Esophagus squamous epithelium (tissue), 5 donors: Measurements from ENCODE around the gene CDC42BPG. TPM values are rescaled to one million over a fixed set of nuclear protein-coding genes. Genes with fewer than 3 reads are reported as not detected.

Experiments
- DNase-seq: peaks from one replicate; lab custom pipeline; 2025; lab: John Stamatoyannopoulos, UW
- H3K27ac ChIP-seq, 4 donors: fragments of 200-600 bp; sonication (generic); one replicate each; pipeline ENCODE4 v1.5.1; 2016 to 2019; ENCODE audit warnings: mild to moderate bottlenecking in 1 of 4
- H3K27me3 ChIP-seq, 4 donors: fragments of 200-600 bp; sonication (generic); 1 replicate in 3 of 4; 2 replicates in 1 of 4; pipeline versions ENCODE4 v1.5.1 to v1.6.0; 2017 to 2021; ENCODE audit warnings: antibody characterized with exemption in 1 of 4
- H3K36me3 ChIP-seq, 3 donors: fragments of 200-600 bp; sonication (generic); one replicate each; pipeline ENCODE4 v1.5.1; 2016 to 2019
- H3K4me1 ChIP-seq, 3 donors: fragments of 200-600 bp; sonication (generic); one replicate each; pipeline ENCODE4 v1.5.1; 2017 to 2019
- H3K4me3 ChIP-seq, 4 donors: fragments of 200-600 bp; sonication (generic); 1 replicate in 3 of 4; 2 replicates in 1 of 4; pipeline ENCODE4 v1.5.1; 2016 to 2019; ENCODE audit warnings: mild to moderate bottlenecking in 2 of 4, moderate library complexity in 1 of 4
- H3K9me3 ChIP-seq, 3 donors: fragments of 200-600 bp; sonication (generic); one replicate each; pipeline ENCODE4 v1.5.1; 2016 to 2019
- POLR2A ChIP-seq, 4 donors: fragments of 450-650 bp; IDR thresholded peaks; one replicate each; pipeline ENCODE4 v1.6.1; 2017; ENCODE audit warnings: antibody characterized with exemption in 4 of 4, mild to moderate bottlenecking in 4 of 4, moderate library complexity in 3 of 4
- WGBS, 2 donors: methylation state at CpG; one replicate each; pipeline ENCODE4 v1.1.5; 2018; 5-methylcytosine and 5-hydroxymethylcytosine counted together
- intact Hi-C: fragments of 100-400 bp; cut with DNase I; formaldehyde crosslinking; loops from one replicate; pipeline ENCODE4 v1.15.0; 2022
- total RNA-seq, 4 donors: library from RNA; depleted of rRNA; stranded (reverse); fragments of >200 nt; gene quantifications; one replicate each; pipeline ENCODE4 v1.1.0, GENCODE V29; 2016
- TF ChIP-seq, protein P1 (sequence below), 6 experiments: fragments of 450-650 bp in 4 of 6; fragments of 200-600 bp in 2 of 6; sonication (generic) in 2 of 6; IDR thresholded peaks; one replicate each; pipeline ENCODE4 v1.5.1; 2016 to 2019; ENCODE audit warnings: antibody characterized with exemption in 6 of 6, mild to moderate bottlenecking in 4 of 6, moderate library complexity in 4 of 6
- donor health status: DM: yes; HTN: yes; CAD: no.

The CDC42BPG gene
- total RNA-seq, 4 donors from 2014 or later: 16.4 to 48.5 (median 25.0) TPM

DNA sequence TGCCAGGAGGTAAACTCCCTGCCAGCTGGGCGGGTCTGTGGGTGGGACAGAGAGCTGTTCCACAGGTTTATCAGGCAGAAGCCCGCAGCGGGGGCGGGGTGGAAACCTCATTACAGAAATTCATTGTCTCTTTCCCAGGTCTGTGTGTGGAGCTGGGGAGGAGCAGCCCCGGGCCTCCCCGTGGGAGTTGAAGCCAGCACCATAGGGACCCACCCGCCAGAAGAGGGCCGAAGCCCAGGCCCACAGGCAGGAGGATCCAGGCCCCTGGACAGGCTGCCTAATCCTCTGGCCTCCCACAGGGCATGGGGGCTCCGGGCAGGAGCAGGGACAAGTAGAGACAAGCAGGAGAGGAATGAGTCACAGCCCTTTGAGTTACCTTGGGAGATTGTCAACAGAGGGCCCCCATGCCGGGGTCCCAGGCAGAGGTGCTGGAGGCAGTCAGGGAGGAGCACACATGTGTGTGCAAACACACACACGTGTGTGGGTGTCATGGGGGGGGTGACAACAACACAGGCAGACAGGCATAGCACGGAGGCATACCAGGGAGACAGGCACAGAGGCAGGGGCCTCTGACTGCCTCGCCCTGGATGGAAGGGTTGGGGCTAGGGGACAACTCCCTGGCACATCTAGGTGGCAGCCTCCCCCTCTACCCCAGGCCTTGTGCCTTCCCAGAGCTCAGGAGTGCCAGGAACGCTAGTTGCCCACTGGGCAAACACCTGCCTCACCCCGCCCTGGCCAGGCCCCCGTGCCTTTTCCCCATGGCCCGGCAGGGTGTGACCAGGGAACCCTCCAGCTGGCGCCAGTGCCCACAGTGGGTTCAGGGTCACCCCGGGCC, 1.4 kb downstream of the CDC42BPG start:
- Histone ChIP-seq H3K4me1 (peaks cover 10 to 61% (median 13%) of the 10 kb centered on the region in 3 donors), H3K36me3 (peaks cover 0 to 30% (median 9%) of the 10 kb centered on the region in 3 donors), H3K27ac (peak overlapping the region; percentile 87 to 96 (median 95)), H3K9me3 (no peaks in the 10 kb centered on the region), H3K4me3 (peak overlapping the region; percentile 47 to 72 (median 70)), H3K27me3 (no peaks in the 10 kb centered on the region)
- TF ChIP-seq POLR2A (IDR thresholded peaks at IDR 0.05): peak in 1 of 4 donors; percentile 3
- TF ChIP-seq, protein P1, sequence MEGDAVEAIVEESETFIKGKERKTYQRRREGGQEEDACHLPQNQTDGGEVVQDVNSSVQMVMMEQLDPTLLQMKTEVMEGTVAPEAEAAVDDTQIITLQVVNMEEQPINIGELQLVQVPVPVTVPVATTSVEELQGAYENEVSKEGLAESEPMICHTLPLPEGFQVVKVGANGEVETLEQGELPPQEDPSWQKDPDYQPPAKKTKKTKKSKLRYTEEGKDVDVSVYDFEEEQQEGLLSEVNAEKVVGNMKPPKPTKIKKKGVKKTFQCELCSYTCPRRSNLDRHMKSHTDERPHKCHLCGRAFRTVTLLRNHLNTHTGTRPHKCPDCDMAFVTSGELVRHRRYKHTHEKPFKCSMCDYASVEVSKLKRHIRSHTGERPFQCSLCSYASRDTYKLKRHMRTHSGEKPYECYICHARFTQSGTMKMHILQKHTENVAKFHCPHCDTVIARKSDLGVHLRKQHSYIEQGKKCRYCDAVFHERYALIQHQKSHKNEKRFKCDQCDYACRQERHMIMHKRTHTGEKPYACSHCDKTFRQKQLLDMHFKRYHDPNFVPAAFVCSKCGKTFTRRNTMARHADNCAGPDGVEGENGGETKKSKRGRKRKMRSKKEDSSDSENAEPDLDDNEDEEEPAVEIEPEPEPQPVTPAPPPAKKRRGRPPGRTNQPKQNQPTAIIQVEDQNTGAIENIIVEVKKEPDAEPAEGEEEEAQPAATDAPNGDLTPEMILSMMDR (IDR thresholded peaks at IDR 0.05): no peak
- DNase-seq: no peak
- intact Hi-C loops: no loop called here
- 38 to 60% methylated on average over 1 to 7 of the region's 19 CpGs for WGBS, 2 donors

DNA sequence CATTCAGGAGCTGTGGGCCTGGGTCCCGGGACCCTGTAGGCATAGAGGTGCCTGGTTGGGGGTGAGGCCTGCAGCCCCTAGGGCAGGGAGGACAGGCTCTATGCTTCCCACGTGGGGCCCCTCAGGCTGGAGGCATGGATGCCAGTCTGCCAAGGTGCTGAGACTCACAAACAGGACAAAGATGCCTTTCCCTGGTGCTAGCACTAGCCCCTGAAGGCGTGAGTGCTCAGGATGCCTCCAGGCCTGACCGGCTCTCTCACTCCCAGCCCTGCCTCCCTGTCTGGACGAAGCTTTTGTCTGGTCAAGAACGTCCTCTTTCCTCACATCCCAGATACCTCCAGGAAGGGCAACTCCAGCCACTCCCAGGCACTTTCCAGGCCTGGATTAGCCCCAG, 2.1 kb downstream of the CDC42BPG start:
- Histone ChIP-seq H3K9me3 (no peaks in the 10 kb centered on the region), H3K36me3 (peaks cover 0 to 38% (median 9%) of the 10 kb centered on the region in 3 donors), H3K27me3 (no peaks in the 10 kb centered on the region), H3K4me1 (peaks cover 9 to 58% (median 11%) of the 10 kb centered on the region in 3 donors), H3K27ac (peak overlapping the region; percentile 87 to 96 (median 95)), H3K4me3 (peak overlapping the region; percentile 47 to 72 (median 70))
- TF ChIP-seq POLR2A (IDR thresholded peaks at IDR 0.05): no peak
- TF ChIP-seq, protein P1 (IDR thresholded peaks at IDR 0.05): no peak
- 47% methylated on average over 3 of the region's 6 CpGs; no CpG with 5 or more reads in 1 of the 2 donors for WGBS, 2 donors
- no peak for DNase-seq
- intact Hi-C loops: no loop called here

DNA sequence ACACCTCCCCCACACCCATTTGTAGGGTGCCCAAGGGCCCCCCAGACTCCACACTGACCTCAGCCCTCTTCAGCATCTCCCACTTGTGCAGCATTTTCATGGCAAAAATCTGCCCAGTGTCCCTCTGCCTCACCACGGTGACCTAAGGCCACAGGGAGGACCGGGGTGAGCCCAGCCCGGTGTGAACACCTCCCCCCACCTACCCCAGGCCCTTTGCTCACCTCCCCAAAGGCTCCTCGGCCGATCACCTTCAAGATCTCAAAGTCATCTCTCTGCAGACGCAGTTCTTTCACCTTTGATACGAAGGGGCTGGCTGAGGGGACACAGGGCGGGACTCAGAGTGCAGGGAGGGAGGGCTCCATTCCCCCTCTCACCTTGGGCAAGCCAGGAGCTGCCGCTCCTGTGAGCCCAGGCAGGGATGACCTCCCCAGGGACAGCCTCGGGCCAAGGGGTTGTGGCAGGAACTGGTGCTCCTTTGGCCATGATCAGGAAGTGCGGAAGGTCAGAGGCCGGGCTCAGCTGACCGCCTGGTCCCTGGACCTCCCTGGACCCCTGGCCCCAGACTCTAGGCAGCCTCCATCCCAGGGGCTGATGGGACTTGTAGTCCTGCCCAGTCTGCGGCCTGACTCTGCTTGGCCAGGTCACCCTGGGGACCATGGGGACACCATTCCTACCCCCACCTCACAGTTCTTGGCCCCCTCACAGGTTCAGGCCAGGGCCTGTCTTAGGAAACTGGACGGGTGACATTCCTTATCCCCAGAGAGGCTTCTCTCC, 2.7 kb downstream of the CDC42BPG start:
- Histone ChIP-seq H3K27ac (peak overlapping the region; percentile 87 to 96 (median 95)), H3K4me3 (peak overlapping the region; percentile 47 to 72 (median 70))

DNA sequence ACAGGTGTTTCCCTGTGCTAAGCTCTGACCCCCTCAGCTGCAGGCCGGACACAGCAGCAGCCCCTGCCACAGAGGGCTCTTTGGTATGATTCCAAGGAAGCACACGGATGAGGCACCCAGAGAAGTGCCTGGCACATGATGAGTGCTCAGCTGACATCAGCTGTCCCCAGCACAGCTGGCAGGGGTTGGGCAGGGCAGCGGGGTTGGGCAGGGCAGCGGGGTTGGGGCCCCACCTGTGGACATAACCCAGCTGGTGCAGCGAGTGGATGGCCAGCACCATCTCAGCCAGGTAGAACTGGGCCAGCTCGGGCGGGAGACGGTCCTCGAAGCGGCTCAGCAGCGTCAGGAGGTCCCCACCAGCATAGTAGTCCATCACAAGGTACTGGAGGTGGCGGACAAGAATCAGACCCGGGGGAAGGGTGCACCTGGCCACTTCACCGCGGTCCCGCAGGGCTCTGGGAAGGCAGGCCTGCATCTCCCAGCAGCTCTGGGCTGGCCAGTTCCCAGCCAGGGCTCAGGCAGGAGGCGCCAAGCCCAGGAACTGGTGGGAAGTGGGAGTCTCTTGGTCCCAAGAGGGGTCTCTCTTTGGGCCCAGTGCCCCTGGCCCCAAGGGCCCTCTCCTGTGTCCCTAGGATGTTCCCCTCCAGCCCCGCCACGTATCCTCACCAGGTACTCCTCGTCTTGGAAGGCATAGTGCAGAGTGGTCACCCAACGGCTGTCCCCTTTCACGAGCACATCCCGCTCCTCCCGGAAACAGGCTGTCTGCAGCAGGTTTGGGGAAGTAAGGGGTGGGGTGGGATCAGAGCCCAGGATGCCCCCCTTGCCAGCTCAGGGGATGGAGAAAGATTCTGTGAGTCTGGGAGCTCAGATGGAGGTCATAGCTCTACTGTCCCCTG, 4.3 kb downstream of the CDC42BPG start:
- DNase-seq: no peak
- Histone ChIP-seq H3K27me3 (no peaks in the 10 kb centered on the region), H3K4me3 (no peak overlapping the region), H3K9me3 (no peaks in the 10 kb centered on the region), H3K36me3 (peaks cover 0 to 58% (median 9%) of the 10 kb centered on the region in 3 donors), H3K27ac (peak overlapping the region in 1 of 4 donors; percentile 9), H3K4me1 (peaks cover 9 to 64% (median 14%) of the 10 kb centered on the region in 3 donors)
- intact Hi-C loops: no loop called here
- no peak for TF ChIP-seq POLR2A (IDR thresholded peaks at IDR 0.05)
- TF ChIP-seq, protein P1 (IDR thresholded peaks at IDR 0.05): no peak
- WGBS, 2 donors: 90 to 93% methylated on average over 4 to 7 of the region's 24 CpGs

More for the DNA sequence above, 2.7 kb downstream of the CDC42BPG start:
- Histone ChIP-seq H3K36me3 (peaks cover 0 to 43% (median 9%) of the 10 kb centered on the region in 3 donors), H3K27me3 (no peaks in the 10 kb centered on the region), H3K4me1 (peaks cover 8 to 58% (median 9%) of the 10 kb centered on the region in 3 donors), H3K9me3 (no peaks in the 10 kb centered on the region)
- no peak for DNase-seq
- whole genome bisulfite sequencing, 2 donors: 40 to 68% methylated on average over 2 to 7 of the region's 15 CpGs
- intact Hi-C loops: no loop called here
- TF ChIP-seq, protein P1 (IDR thresholded peaks at IDR 0.05): no peak
- no peak for TF ChIP-seq POLR2A (IDR thresholded peaks at IDR 0.05)
